C4-2B (cell line): Measurements from ENCODE around the gene LIPT2.

Source experiments
- H3K27ac ChIP-seq: fragments of 450-650 bp; 2 replicates; pipeline ENCODE4 v1.5.1; 2017
- ZFX ChIP-seq: fragments of 450-650 bp; IDR thresholded peaks from 2 replicates; pipeline ENCODE4 v1.6.1; 2017
- TF ChIP-seq, protein P1 (sequence below): fragments of 450-650 bp; conservative IDR thresholded peaks from 2 replicates; pipeline ENCODE4 v1.5.1; 2017; ENCODE audit warnings: mild to moderate bottlenecking

The LIPT2 gene

GRCh38 chr11:74462009-74462408 is 31.5 kb downstream of the LIPT2 start:
- TF ChIP-seq, protein P1, sequence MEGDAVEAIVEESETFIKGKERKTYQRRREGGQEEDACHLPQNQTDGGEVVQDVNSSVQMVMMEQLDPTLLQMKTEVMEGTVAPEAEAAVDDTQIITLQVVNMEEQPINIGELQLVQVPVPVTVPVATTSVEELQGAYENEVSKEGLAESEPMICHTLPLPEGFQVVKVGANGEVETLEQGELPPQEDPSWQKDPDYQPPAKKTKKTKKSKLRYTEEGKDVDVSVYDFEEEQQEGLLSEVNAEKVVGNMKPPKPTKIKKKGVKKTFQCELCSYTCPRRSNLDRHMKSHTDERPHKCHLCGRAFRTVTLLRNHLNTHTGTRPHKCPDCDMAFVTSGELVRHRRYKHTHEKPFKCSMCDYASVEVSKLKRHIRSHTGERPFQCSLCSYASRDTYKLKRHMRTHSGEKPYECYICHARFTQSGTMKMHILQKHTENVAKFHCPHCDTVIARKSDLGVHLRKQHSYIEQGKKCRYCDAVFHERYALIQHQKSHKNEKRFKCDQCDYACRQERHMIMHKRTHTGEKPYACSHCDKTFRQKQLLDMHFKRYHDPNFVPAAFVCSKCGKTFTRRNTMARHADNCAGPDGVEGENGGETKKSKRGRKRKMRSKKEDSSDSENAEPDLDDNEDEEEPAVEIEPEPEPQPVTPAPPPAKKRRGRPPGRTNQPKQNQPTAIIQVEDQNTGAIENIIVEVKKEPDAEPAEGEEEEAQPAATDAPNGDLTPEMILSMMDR: no peak
- TF ChIP-seq ZFX: no peak
- H3K27ac ChIP-seq: no peak overlapping the region

DNA sequence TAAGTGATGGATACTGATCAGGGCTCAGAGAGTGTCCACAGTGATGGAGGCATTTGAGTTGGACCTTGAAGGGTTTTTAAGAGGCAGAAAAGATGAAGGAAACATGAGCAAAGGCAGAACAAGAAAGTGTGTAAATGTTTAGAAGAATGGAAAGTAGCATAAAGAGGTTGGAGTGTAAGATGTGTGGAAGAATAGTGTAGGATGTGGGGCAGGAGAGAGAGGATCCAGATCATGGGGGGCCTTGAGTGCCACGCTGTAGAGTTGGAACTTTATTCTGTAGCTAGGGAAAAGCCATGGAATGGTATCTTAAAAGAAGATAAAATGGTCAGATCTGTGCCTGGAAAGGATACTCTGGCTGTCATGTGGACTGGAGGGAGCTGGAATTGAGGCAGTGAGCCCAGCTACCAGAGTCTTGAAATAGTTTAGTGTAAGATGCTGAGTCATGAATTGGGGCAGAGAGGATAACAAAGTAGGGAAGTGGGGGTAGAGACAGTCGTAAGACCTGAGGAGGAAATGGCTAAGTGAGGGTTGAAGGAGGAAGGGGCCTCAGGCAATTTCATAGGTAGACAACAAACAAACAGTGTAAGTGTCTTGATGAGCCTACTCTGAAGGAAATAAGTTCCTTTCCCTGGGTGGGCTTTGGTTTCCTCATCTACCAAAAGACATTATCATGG is 32.9 kb downstream of the LIPT2 start:
- no peak for TF ChIP-seq ZFX
- TF ChIP-seq, protein P1: no peak
- no peak overlapping the region for H3K27ac ChIP-seq

GRCh38 chr11:74460065-74460464 is 33.5 kb downstream of the LIPT2 start:
- TF ChIP-seq ZFX: no peak
- TF ChIP-seq, protein P1: no peak
- no peak overlapping the region for H3K27ac ChIP-seq

DNA sequence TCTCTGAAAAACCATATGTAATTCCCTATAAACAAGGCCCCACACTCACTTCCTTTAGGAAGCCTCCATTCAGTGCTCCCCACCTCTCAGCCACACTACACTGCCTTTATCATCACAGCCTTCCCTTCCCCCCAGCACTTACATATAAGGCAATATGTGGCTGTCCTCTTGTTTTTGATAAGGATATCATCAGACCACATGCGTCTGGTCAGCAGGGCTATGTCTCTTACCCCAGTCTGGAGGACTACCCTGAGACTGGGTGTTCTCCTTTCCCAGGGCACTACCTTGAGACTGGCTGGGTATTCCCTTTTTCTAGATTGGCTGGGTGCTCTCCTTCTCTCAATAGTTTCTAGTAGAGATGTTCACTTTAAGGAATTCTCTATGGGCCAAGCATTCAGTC is 33.9 kb downstream of the LIPT2 start:
- H3K27ac ChIP-seq: no peak overlapping the region
- no peak for TF ChIP-seq ZFX
- TF ChIP-seq, protein P1: no peak

DNA sequence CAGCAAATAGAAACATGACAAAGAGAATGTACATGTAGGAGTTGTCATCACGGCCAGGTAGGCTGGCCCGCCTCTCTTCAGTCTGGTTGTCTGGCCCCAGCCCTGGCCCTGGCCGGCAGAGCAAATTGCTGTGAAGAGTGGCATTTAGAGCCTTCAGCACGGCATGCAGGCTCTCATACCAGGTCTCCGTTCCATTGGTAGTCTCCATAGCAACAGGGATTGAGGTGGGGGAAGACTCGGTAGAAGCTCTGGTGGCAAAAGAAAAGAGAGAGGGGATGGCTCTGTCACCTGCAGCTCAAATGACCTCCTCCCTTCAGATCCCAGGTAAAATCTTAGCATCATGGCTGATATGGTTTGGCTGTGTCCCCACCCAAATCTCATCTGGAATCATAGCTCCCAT is 36.2 kb downstream of the LIPT2 start:
- TF ChIP-seq, protein P1: no peak
- no peak for TF ChIP-seq ZFX
- no peak overlapping the region for H3K27ac ChIP-seq

DNA sequence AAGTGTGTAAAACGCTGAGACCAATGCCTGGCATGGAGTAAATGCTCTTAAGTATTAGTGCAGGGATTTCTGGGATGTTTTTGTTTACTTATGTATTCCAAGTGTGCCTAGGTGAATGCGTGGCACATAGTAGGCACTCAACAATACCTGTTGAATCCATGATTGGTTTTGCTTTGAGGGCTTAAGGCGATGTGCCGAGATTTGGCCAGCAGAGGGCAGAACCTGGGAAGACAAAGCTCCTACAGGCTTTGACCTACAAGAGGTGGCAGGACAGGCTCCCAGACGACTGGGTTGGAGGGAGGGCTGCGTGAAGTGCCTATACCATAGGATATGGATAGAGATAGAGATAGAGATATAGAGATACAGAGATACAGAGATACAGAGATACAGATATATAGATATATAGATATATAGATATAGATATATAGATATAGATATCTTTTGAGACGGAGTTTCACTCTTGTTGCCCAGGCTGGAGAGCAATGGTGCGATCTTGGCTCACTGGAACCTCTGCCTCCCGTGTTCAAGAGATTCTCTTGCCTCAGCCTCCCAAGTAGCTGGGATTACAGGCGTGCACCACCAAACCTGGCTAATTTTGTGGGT is 40.0 kb downstream of the LIPT2 start:
- TF ChIP-seq, protein P1: peak; percentile 89
- TF ChIP-seq ZFX: no peak
- no peak overlapping the region for H3K27ac ChIP-seq

GRCh38 chr11:74452366-74452765 is 41.2 kb downstream of the LIPT2 start:
- TF ChIP-seq, protein P1: no peak
- no peak for TF ChIP-seq ZFX
- H3K27ac ChIP-seq: no peak overlapping the region
